Effector memory CD4-positive, alpha-beta T cell (primary cell): ENCODE data around the gene FER1L5.
"Not testable (repeated sequence)": the region's sequence is repeated elsewhere in the genome, so short reads cannot be mapped to it uniquely, and the experiment has no call there.

Experiments used
- DNase-seq, 3 donors: peaks; one replicate each; pipeline ENCODE4 v3.0.0-alpha.2; 2020
- H3K27ac ChIP-seq: 2 replicates; pipeline ENCODE4 v1.7.0; 2013; ENCODE audit warnings: mild to moderate bottlenecking, low read length, moderate library complexity; ENCODE audit not compliant: insufficient read depth, poor library complexity, severe bottlenecking
- H3K27me3 ChIP-seq: replicated peaks from 2 replicates; pipeline ENCODE4 v1.7.0; 2013; ENCODE audit warnings: mild to moderate bottlenecking, low read length; ENCODE audit not compliant: insufficient read depth, control insufficient read depth, poor library complexity, severe bottlenecking
- H3K36me3 ChIP-seq: 2 replicates; pipeline ENCODE4 v1.7.0; 2013; ENCODE audit warnings: mild to moderate bottlenecking, low read length, moderate library complexity; ENCODE audit not compliant: control insufficient read depth, insufficient read depth
- H3K4me1 ChIP-seq: 2 replicates; pipeline ENCODE4 v1.7.0; 2013; ENCODE audit warnings: low read length, mild to moderate bottlenecking; ENCODE audit not compliant: control insufficient read depth, insufficient read depth, poor library complexity, severe bottlenecking
- H3K4me3 ChIP-seq: 2 replicates; pipeline ENCODE4 v1.7.0; 2013; ENCODE audit warnings: low read length, low read depth, mild to moderate bottlenecking; ENCODE audit not compliant: insufficient read depth, poor library complexity, severe bottlenecking
- H3K9me3 ChIP-seq: 2 replicates; pipeline ENCODE4 v1.7.0; 2013; ENCODE audit warnings: mild to moderate bottlenecking, low read length, moderate library complexity; ENCODE audit not compliant: control insufficient read depth

Gene FER1L5

DNA sequence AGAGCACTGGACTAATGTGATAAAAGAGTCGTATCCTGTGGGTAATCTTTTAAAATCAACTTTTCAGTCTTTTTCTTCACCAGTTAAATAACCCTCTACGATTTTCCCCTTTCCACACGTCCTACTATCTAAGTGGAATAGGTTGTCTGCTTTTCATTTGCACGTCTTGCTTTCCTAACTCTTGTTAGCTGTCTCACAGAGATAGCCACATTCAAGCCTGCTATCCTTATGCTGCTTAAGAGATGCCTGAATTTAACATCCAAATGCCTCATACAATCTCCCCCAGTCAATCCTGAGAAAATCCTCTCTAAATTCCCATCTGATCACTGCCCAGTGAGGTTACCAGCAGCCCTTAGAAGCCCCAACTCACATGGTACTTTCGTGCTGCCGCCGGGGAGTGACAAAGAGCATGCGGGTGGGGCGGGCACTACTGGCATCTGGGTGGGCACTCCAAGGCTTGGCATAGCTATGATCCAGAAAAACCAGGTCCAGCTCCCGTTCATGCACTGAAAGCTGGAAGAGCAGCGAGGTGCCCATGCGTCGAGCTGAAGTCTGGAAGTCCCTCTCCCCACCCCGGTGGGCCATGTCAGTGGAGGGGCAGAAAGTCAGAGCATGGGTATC is 5.9 kb upstream of the FER1L5 start:
- no peak for DNase-seq
- Histone ChIP-seq H3K36me3 (no peaks in the 10 kb centered on the region), H3K27ac (peak overlapping the region; percentile 86), H3K4me1 (peaks cover 17% of the 10 kb centered on the region), H3K4me3 (peak overlapping the region; percentile 86), H3K27me3 (no peaks in the 10 kb centered on the region), H3K9me3 (no peaks in the 10 kb centered on the region)

DNA sequence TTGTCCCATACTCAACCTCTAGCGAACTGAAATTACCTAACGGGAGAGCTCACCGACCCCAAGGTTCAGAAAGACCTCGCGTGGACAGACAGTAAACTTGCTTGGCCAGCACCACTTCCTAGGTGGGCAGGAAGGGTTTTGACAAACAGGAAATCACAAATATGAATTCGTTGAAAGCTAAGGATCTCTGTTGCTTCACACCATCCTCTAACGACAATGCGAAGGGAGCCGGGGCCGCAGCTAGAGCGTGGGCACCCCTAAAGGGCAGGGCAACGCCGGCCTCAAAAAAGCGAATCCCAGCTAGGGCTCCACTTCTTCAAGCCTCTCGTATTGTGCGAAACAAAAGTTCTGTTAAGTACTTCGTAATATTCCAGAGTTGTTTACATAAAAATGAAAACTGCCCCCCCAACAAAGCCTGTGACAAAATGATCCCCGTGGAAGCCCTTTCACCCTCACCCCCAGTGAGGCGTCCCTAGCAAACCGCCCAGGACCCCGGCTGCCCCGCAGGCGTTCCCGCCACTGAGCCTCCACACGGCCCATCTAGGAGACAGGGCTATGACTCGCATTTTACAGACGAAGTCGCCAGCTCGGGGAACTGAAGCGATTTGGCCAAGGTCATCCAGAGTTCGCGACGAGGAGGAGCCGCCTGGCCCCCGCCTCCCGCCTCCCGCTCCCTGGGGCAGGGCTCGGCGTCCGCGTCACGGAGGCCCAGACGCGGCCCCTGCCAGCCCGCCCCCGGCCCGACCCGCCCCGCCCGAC is 5.0 kb upstream of the FER1L5 start:
- Histone ChIP-seq H3K9me3 (no peaks in the 10 kb centered on the region), H3K27ac (peak overlapping the region; percentile 86), H3K4me1 (peaks cover 17% of the 10 kb centered on the region), H3K27me3 (no peaks in the 10 kb centered on the region), H3K4me3 (peak overlapping the region; percentile 86), H3K36me3 (no peaks in the 10 kb centered on the region)
- peak; percentile 73 to 79 (median 79) for DNase-seq

DNA sequence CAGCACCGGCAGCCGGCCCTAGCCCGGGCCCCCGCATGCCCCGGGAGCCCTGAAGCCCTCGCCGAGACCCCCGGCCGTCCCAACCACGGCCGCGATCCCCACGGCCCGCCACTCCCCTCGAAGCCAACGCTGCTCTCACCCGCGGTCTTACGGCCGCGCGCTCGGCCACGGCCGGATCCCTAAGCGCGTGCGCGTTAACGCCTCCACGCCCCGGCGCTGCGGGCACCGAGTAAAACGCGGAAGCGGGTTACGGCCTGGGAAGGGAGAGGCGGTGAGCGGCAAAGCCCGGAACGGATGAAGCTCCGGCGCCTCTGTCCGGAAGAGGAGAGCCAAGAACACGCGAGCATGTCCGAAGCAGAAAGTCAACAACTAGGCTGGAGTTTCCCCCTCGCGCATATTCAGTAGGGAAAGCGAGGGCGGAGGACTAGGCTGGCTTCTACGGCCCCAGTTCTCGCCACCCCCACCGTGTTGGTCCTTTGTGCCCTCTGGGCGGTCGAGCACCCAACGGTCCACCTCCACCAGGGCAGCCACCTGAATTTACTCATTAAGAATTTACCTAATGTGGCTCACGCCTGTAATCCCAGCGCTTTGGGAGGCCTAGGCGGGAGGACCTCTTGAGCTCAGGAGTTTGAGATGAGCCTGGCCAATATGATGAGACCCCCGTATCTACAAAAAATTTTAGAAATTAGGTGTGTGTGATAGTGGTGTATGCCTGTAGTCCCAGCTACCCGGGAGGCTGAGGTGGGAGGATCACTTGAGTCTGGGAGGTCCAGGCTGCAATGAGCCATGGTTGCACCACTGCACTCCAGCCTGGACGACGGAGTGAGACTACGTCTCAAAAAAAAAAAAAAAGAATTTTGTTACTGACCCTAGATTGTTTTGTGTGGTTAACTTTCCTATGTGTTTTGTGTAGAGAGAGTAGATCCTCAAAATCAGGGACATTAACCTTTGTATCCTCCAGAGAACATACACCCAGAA is 4.1 kb upstream of the FER1L5 start, which contains the start of gene KANSL3:
Gene KANSL3 (minus strand): TSS at position 169 of the 978 bp plus-strand sequence. CDS start 1,177 bp downstream, outside the sequence.
- H3K27ac ChIP-seq, result peak within 1 kb of the TSS; percentile 86
- H3K27me3 ChIP-seq, result no peaks in the 10 kb centered on the region
- no peaks in the 10 kb centered on the region for H3K9me3 ChIP-seq
- H3K36me3 ChIP-seq, result no peaks in the 10 kb centered on the region
- peaks cover 17% of the 10 kb centered on the region for H3K4me1 ChIP-seq
- H3K4me3 ChIP-seq, result peak within 1 kb of the TSS; percentile 86
- peak; percentile 79 to 85 (median 82) for DNase-seq

DNA sequence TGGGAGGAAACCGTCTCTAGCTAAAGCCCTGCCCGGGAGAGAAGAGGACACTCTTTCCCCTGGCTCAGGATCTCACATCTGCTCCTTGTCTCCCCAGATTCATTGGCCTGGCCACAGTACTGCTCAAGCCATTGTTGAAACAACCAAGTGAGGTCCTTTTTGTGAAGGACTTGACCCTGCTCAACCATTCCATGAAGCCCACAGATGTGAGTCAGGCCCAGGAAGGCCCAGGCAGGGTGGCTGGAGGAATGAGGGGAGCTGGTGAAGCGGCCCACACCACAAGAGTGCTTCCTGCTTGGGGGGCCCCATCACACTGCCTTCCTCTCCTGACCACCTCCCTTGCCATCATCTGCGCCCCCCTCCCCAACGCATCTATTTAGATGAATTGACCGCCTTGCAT is 5.1 kb downstream of the FER1L5 start:
- H3K27me3 ChIP-seq, result no peaks in the 10 kb centered on the region
- no peaks in the 10 kb centered on the region for H3K36me3 ChIP-seq
- no peak overlapping the region for H3K4me3 ChIP-seq
- no peaks in the 10 kb centered on the region for H3K9me3 ChIP-seq
- no peaks in the 10 kb centered on the region for H3K4me1 ChIP-seq
- no peak overlapping the region for H3K27ac ChIP-seq
- DNase-seq, result no peak

DNA sequence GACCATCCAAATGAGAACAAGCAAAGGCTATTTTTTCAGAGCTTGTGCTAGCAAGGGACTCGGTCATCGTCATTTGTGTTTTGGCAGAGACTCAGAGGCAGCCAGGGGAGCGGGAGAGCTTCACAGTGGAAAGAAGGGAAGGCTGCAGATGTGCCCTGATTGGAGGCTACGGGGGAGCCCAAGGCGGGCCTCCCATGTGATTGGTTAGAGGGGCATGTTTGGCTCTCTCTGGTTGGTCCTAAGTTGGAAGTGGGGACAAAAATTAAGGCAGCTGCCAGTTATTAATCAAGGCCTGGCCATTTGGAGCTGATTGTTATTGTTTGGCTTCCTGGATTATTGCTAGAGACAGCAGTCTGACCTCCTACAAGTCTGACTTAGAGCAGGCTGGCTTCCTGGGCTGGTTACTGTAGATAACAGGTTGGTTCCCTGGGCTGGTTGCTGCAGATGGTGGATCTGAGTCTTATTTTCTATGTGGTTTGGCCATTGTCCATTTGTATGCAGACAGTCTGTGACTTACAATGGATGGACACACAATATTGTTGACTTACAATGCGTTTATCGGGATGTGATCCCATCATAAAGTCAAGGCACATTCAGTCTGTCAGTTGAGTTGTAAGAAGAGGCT is 5.9 kb downstream of the FER1L5 start:
- Histone ChIP-seq H3K36me3 (no peaks in the 10 kb centered on the region), H3K4me3 (no peak overlapping the region), H3K27me3 (no peaks in the 10 kb centered on the region), H3K9me3 (no peaks in the 10 kb centered on the region), H3K4me1 (no peaks in the 10 kb centered on the region), H3K27ac (no peak overlapping the region)
- DNase-seq, result no peak

DNA sequence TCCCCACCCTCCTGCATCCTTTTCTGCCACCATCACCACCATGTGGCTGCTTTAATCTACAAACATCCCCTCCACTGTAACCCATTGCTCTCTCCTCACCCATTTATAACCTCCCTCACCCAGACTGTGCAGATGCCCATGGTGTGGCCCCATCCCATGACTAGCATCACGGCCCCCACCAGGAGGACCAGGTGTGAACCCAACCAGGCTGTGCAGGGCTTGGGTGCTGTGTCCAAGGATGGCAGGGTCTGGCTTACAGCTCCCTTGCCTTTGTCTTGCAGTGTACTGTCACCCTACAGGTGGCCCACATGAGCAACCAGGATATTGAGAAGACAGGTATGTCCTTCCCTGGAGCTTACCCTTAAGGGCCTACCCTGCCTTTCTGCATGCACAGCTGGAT is 6.8 kb downstream of the FER1L5 start:
- H3K36me3 ChIP-seq, result no peaks in the 10 kb centered on the region
- H3K27ac ChIP-seq, result no peak overlapping the region
- no peaks in the 10 kb centered on the region for H3K9me3 ChIP-seq
- no peaks in the 10 kb centered on the region for H3K4me1 ChIP-seq
- no peak for DNase-seq
- H3K4me3 ChIP-seq, result no peak overlapping the region
- H3K27me3 ChIP-seq, result no peaks in the 10 kb centered on the region

DNA sequence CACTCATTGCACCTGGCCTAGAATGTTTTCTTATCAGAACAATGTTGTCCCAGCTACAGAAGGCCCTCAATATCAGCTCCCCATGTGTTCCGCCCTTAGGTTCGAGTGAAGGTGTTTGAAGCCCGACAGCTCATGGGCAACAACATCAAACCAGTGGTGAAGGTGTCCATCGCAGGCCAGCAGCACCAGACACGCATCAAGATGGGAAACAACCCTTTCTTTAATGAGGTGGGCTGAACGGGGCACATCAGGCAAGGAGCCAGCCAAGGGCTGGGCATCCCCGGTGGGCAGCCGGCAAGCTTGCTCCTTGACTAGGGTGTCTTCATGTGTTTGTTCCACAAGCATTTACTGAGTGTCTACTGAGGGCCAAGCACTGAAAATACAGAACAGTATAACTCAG is 9.2 kb downstream of the FER1L5 start:
- no peaks in the 10 kb centered on the region for H3K27me3 ChIP-seq
- H3K27ac ChIP-seq, result no peak overlapping the region
- no peak overlapping the region for H3K4me3 ChIP-seq
- no peaks in the 10 kb centered on the region for H3K9me3 ChIP-seq
- no peaks in the 10 kb centered on the region for H3K4me1 ChIP-seq
- no peak for DNase-seq
- H3K36me3 ChIP-seq, result no peaks in the 10 kb centered on the region

DNA sequence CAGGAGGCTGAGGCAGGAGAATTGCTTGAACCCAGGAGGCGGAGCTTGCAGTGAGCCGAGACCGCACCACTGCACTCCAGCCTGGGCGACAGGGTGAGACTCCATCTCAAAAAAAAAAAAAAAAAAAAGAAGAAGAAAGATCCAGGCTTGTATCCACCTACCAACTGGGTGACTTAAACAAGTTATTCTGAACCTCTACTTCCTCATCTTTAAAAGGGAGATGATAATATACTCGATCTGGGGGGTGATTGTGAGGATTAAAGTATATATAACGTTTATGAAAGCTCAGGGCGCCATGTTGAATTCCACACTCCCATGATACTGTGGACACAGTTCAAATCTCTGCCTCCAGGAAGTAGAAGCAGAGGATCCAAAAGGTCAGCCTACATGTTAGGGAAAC is 12.2 kb downstream of the FER1L5 start:
- not testable (repeated sequence) for H3K27ac ChIP-seq, H3K36me3 ChIP-seq, H3K4me3 ChIP-seq, DNase-seq, H3K27me3 ChIP-seq, H3K4me1 ChIP-seq, H3K9me3 ChIP-seq

DNA sequence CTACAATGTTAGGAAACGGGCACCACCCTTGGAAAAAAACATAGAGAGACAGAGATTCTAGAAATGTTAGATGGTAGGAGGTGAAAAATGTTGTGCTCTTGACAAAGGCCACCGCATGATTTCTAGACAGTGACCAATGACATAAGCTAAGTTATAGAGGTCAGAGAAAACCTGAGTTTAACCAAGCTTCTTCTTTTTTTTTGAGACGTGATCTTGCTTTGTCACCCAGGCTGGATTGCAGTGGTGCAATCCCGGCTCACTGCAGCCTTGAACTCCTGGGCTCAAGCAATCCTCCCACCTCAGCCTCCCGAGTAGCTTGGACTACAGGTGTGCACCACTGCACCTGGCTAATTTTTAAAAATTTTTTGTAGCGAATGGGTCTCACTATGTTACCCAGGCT is 13.0 kb downstream of the FER1L5 start:
- no peaks in the 10 kb centered on the region for H3K36me3 ChIP-seq
- no peak overlapping the region for H3K27ac ChIP-seq
- H3K4me3 ChIP-seq, result no peak overlapping the region
- no peaks in the 10 kb centered on the region for H3K4me1 ChIP-seq
- no peaks in the 10 kb centered on the region for H3K9me3 ChIP-seq
- no peak for DNase-seq
- H3K27me3 ChIP-seq, result no peaks in the 10 kb centered on the region
